Lower leg skin (tissue), 3 donors: Measurements from ENCODE around the gene USP40.

ENCODE experiments used
- POLR2A ChIP-seq, 2 donors: fragments of 450-650 bp; IDR thresholded peaks; one replicate each; pipeline ENCODE4 v1.6.1; 2016 to 2017; ENCODE audit warnings: antibody characterized with exemption in 2 of 2, mild to moderate bottlenecking in 1 of 2, moderate library complexity in 1 of 2
- TF ChIP-seq, protein P1 (sequence below), 3 donors: fragments of 450-650 bp; IDR thresholded peaks; one replicate each; pipeline ENCODE4 v1.5.1; 2016; ENCODE audit warnings: antibody characterized with exemption in 3 of 3, mild to moderate bottlenecking in 3 of 3, moderate library complexity in 2 of 3

DNA sequence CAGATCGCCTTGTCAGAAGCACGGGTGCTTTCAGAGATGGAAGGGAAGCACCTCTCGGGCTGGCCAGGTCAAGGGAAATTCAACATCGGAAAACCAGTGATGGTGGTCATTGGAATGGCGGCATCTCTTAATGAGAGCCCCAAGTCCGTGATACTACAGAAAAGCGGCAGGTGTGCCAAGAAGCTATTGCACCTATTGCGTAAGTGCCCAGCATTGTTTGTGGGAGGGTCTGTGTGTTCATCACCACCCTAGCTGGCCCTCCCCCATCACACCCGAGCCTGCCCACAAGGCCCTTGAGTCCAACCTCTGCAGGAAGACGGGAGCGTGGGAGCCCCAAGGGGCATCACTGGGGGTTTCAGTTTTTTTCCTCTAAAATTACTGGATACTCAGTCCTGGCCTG lies 111.6 kb downstream of the USP40 start:
- TF ChIP-seq, protein P1, sequence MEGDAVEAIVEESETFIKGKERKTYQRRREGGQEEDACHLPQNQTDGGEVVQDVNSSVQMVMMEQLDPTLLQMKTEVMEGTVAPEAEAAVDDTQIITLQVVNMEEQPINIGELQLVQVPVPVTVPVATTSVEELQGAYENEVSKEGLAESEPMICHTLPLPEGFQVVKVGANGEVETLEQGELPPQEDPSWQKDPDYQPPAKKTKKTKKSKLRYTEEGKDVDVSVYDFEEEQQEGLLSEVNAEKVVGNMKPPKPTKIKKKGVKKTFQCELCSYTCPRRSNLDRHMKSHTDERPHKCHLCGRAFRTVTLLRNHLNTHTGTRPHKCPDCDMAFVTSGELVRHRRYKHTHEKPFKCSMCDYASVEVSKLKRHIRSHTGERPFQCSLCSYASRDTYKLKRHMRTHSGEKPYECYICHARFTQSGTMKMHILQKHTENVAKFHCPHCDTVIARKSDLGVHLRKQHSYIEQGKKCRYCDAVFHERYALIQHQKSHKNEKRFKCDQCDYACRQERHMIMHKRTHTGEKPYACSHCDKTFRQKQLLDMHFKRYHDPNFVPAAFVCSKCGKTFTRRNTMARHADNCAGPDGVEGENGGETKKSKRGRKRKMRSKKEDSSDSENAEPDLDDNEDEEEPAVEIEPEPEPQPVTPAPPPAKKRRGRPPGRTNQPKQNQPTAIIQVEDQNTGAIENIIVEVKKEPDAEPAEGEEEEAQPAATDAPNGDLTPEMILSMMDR (IDR thresholded peaks at IDR 0.05): no peak
- no peak for TF ChIP-seq POLR2A (IDR thresholded peaks at IDR 0.05)
